ENCODE results near the gene RALGPS1.

The RALGPS1 gene

DNA sequence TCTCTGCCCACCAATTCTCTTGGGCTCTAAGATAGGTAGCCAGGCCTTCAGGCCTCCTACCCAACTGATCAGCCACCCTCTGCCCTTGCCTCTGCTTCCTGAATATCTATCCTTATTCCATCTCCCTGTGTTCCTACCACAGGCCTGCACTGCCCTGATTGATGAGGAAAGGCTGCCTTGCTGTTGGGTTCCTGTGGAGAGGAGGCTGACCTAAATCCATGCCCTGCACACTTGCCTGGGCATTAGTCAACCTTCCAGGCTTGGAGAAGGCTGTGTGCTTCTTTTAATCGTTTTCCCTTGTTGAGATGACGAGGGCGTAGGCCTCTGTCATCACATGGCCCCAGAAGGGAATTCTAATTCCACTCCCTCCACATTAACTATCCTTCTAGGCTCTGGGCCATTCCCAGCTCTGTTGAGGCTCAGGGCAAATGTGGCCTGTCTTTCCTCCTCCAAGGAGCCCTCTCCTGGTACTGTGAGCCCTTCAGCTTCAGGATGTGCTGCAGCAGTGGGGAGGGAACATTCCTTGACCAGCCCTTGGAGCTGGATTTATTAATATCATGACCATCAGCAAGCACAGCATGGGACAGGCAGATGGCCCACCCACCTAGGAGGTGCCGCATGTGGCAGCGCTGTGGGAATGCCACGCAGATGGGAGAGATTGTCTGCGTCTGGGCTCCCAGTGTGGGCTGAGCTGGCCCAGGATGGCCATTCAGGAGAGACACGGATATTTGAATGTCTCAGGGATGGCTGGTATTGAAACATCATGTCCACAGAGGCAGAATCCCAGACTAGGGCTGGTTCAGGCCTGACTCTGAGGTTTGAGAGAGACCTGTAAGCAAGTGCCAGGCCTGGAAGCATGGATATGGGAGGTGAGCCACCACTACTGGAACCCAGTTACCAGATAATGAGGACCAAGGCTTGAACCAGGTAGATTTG is 166.9 kb downstream of the RALGPS1 start:
- no peak for DNase-seq
- in situ Hi-C loops (cut with HindIII; ENCODE audit: low pct_ligation_motif_present, low pct_unique_long_range_greater_than_20kb, low sequenced_read_pairs): no loop called here

DNA sequence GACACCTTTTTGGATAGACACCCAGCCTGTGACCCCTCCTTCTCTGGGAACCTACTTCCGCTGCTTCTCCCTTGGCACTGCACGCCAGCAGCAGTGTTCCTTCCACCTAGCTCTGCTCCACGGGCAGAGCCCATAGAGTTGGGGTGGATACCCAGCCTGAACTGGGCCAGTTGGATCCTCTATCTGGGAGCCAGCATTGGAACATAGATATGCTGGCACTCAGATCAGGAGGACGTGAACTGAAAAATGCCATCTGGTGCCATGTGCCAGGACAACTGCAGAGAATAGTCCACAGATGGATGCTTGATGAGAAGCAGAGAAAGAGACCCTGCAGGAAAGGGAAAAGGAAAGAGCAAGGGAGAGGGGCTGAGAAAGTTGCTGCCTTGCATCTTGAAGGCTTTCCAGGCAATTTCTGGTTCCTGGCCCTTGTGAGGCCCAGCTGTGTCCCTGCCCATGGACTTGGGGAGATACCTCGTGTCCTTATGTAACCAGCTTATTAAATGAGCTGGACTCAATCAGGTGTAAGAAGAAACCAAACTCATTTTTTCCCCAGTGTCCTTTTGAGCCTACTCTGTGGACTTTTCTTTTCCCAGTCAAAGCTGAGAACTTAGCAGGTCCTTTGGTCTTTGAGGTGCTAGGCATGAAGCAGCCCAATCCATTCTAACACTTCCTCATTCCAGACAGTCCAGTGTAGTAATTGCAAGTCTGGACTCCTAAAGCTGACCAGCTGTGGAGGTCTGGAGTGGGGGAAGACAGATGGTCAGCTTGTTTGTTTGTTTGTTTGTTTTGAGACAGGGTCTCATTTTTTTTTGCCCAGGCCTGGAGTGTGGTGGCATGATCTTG is 168.8 kb downstream of the RALGPS1 start:
- in situ Hi-C loops (cut with HindIII; ENCODE audit: low pct_ligation_motif_present, low pct_unique_long_range_greater_than_20kb, low sequenced_read_pairs): no loop called here
- DNase-seq: no peak

DNA sequence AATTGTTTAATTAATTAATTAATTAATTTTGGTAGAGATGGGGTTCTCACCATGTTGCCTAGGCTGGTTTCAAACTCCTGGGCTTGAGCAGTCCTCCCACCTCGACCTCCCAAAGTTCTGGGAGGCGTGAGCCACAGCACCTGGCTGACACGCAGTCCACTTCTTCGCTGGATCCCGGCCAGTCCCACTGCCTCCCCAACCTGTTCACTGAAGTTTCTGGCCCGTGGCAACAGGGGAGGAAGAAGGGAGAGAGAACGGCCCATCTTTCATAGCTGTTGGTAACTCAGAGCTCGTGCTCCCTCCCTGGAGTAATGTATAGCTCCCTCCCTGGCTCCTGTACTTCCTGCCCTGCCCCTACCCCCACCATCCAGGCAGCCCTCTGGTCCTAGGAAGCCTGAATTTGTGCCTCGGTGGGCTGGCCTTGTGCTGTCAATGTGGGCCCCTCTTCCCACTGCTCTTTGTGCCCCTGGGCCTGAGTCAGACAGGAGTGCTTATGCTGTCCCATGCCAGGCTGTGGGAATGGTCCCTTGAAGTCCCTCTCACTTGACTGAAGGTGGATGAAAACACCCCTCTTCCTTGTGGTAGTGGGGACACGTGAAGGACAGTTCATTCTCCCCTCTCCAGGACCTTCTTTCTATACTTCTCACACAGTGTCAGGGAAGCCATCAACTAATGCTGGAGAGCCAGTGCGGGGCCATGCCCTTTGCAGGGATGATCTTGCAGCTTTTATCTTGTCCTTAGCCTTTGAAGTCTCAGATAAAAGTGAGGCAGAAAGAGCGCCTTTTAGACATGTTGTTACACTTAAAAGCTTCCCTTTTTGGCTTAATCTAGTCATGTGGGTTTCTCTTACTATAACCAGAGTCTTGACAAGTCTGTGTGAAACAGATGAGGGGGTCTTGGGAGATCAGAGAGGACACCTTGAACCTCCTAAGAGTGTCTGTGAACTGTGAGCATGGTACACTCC is 169.8 kb downstream of the RALGPS1 start:
- DNase-seq: no peak
- in situ Hi-C loops (cut with HindIII; ENCODE audit: low pct_ligation_motif_present, low pct_unique_long_range_greater_than_20kb, low sequenced_read_pairs): no loop called here

DNA sequence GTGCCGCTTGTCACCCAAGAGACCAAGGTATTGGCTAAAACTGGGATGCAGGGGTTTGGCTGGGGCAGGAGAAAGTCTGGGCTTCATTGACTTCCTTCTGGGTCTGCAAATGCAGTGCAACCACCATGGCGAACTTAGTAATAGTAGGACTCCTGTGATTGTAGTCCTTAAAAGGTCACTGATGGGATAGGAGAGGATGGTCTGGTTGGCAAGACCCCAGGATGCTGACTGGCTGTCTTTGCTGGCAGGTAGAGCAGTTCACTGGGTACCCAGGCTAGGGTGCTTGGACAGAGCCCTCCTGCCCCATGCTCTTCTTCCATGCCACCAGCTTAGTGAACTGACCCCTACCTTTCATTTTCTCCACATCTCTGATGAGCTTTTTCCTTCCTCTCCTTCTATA is 170.6 kb downstream of the RALGPS1 start:
- in situ Hi-C loops (cut with HindIII; ENCODE audit: low pct_ligation_motif_present, low pct_unique_long_range_greater_than_20kb, low sequenced_read_pairs): no loop called here
- DNase-seq: no peak

DNA sequence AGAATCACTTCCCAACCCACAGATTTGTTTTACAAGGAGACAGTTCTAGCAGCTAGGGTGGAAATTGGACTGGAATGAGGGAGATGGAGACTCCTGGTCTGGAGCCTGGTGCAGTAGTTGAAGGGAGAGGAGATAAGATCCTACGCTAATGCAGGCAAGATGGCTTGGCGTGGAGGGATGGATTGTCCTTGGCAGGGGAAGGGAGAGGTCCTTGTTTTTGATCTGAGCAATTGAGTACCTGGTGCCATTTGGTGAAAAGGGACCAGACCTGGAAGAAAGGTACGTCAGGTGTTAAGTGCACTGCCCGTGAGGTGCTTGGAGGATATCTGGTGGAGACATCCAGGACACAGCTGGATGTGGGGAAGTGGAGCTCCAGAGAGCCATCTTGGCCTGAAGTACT is 172.2 kb downstream of the RALGPS1 start:
- in situ Hi-C loops (cut with HindIII; ENCODE audit: low pct_ligation_motif_present, low pct_unique_long_range_greater_than_20kb, low sequenced_read_pairs): no loop called here

DNA sequence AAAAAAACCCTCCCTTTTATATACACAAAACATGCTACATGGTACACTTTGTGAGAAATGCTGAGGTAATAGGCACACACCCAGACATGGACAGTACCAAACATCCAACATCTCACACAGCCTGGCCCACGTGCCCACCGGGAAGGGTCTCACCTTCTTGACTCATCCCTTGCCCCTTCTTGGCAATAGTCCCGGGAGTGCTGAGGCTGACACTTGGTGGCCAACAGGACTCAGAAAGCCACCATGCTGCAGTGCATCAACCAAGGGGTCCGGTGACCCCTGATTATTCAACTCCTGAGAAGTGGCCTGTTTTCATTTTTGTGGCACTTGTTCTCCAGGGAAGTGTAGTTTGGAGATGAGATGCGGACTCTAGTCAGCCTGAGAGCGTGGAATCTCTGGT is 172.8 kb downstream of the RALGPS1 start:
- DNase-seq: no peak
- in situ Hi-C loops (cut with HindIII; ENCODE audit: low pct_ligation_motif_present, low pct_unique_long_range_greater_than_20kb, low sequenced_read_pairs): no loop called here

More for the DNA sequence above, 172.2 kb downstream of the RALGPS1 start:
- DNase-seq: no peak

DNA sequence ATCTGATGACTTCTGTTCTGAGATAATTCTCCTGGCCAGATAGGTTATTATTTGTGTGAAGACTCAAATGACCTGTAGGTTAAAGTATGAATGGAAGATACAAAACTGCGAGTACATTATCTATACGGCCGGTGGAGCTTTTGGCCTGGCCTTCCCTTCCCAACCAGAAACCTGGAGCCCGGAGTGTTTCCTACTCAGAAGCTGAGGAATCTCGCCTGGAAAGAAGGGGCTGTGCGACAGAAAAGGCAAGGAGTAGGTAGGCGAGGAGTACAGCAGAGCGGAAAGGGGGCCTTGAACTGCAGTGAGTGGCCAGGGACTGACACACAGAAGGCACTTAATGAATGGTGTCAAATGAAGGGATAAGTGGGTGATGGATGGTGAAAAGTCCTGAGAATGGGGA is 173.3 kb downstream of the RALGPS1 start:
- in situ Hi-C loops (cut with HindIII; ENCODE audit: low pct_ligation_motif_present, low pct_unique_long_range_greater_than_20kb, low sequenced_read_pairs): no loop called here
- DNase-seq: no peak

DNA sequence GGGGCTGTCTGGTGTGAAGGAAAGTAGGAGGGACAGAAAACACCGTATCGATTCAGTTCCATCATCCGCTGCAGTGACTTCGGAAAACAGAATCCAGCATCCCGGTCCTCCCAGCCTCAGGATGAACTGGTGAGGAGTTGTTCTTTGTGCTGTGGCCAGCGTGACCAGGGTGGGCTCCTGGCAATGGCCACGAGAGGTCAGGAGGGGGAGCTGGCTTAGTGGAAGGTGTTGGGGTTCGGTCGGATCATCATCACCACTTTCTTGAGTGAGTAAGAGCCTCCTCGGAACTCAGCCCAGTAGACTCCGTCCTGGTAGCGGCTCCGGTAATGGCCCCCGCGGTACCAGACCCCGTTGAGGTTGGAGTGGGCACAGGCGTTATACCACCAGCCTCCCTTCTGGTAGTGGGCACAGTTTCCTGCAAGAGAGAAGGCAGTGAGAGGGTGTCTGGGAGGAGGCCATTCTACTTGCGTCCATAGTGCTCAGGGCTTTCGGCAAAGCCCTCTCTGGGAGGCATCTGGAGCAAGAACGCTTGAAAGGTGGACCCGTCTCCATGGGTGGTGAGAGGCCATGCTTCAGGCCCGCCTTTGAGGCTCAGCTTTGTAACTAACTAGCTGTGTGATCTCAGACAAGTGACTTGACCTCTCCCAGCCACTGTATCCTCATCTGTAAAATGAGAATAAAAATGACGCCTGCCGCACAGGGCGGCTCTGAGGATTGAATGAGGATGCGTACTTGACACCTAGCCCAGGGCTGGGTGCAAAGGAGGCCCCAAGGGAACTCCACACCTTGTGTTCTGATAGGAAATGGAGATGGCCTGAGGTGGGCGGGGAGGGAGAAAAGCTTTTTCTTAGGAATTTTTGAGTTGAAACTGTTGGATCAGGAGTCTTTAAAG is 174.4 kb downstream of the RALGPS1 start:
- in situ Hi-C loops (cut with HindIII; ENCODE audit: low pct_ligation_motif_present, low pct_unique_long_range_greater_than_20kb, low sequenced_read_pairs): no loop called here
- no peak for DNase-seq

DNA sequence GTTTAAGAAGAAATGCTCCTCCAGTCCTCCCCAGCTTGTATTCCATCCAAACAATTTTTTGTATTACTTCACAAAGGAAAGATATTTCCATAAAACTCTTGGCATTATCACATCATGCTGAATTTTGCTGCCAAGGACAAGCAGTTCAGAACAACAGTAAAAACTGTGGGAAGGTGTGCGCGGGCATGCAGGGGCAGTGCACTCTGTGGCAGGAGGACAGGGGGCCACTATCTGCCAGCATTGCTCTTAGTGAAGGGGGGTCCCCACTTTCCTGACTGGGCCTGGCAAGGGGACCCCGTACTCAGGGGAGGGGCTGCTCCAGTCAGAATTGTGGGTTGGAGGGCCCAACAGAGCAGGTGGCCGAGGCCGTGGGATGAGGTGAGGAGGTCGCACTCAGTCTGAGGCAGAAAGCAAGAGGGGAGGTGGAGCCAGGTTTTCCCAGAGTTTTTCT is 175.1 kb downstream of the RALGPS1 start:
- DNase-seq: no peak
- in situ Hi-C loops (cut with HindIII; ENCODE audit: low pct_ligation_motif_present, low pct_unique_long_range_greater_than_20kb, low sequenced_read_pairs): no loop called here

DNA sequence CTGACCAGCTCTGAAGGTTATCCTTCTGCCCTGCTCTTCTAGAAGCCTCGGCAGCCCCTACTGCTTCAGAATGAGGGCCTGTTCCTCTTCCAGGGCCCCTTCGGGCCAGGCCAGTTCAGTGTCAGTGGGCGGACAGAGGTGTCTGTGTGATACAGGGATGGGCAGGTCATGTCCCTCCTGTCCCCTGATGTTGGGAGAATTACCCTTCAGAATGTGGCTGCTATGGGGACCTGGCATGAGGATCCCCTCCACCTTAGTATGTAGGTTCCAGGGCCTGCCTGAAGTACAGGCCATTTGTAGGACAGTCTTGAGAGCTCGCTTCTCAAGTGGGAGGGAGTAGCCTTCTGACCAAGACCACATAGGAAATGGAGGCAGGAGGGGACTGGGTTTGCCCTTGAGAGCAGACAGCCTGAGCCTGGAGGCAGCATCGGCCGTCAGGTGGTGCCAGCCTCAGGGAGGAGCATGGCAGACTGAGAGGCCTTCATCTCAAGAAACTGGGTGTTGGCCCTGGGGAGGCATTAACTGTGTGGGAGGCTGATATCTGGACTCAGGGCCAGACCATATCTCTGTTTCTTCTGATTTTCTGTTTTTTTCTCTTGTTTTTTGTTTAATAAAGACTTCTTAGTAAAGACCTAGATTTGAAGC is 175.9 kb downstream of the RALGPS1 start:
- DNase-seq: no peak
- in situ Hi-C loops (cut with HindIII; ENCODE audit: low pct_ligation_motif_present, low pct_unique_long_range_greater_than_20kb, low sequenced_read_pairs): no loop called here

DNA sequence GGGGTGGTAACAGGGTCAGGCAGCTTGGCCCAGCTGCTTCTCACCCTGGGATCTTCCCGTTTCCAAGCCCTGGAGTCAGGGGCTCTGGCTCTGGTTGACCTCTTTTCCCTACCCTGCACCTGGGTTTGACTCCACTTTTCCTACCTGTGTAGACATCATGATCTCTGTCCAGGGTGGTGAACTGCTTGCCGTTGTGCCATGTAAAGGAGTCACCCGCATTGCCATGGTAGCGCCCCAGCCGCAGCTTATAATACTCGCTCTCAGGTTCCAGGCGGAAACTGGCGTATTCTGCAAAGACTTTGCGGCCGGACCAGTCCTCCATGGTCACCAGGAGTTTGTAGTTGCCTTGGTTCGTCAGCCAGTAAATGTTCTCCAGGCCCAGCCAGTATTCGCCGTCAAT is 176.9 kb downstream of the RALGPS1 start:
- in situ Hi-C loops (cut with HindIII; ENCODE audit: low pct_ligation_motif_present, low pct_unique_long_range_greater_than_20kb, low sequenced_read_pairs): no loop called here

DNA sequence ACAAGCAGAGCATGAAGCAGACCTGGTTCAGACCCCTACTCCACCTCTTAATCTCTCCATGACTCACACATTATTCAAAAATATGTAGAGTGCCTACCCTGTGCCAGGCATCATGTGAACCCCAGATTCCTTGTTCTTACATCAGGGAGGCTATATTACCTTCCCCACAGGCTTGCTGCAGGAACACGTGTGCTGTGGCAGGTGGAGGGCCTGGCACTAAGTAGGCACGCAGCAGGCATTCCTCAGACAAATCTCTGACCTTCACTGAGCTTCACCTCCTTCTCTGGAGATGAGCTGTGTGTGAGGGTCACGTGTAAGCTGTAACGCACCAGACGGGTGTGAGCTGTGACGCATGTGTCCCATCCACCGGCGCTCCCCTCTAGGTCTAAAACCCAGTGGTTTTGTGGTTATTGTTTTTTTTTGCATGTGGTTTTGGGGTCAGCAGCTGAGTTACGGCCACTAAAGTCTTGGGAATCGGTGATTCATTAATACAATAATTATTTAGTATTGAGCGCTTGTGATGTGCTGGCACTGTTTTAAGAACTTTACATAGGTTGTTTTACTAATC is 177.5 kb downstream of the RALGPS1 start:
- no peak for DNase-seq
- in situ Hi-C loops (cut with HindIII; ENCODE audit: low pct_ligation_motif_present, low pct_unique_long_range_greater_than_20kb, low sequenced_read_pairs): no loop called here

More for the DNA sequence above, 176.9 kb downstream of the RALGPS1 start:
- DNase-seq: no peak

DNA sequence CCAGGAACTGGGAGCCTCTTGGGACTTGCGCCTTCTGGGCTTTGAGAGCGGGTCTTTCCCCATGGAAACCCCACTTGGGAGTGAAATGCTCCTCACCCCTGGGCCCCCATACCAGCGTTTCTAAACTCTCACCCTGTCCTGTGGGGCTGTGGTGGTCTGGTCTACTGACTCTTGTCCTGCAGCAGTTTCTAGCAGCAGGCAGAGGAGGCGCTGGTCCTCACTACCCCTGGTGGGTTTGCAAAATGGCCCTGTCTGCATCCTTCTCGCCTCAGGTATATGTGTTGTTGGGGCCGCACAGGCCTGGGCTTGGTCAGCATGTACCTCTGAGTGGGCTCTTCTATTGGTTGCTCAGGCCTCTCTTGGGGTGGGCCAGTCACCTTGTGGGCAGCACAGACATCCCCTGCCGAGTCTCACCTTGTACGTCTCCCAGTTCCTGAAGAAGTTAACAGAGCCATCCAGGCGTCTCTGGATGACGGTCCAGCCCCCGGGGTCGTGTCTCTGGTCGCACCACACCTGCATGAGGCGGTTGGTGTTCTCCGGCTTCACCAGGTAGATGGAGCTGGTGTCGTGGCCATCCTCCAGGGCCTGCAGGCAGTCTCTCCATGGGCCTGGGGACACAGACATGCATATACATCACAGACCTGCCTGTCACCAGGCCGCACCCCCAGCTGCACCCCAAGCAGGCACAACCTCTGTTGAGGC is 178.9 kb downstream of the RALGPS1 start:
- in situ Hi-C loops (cut with HindIII; ENCODE audit: low pct_ligation_motif_present, low pct_unique_long_range_greater_than_20kb, low sequenced_read_pairs): no loop called here

DNA sequence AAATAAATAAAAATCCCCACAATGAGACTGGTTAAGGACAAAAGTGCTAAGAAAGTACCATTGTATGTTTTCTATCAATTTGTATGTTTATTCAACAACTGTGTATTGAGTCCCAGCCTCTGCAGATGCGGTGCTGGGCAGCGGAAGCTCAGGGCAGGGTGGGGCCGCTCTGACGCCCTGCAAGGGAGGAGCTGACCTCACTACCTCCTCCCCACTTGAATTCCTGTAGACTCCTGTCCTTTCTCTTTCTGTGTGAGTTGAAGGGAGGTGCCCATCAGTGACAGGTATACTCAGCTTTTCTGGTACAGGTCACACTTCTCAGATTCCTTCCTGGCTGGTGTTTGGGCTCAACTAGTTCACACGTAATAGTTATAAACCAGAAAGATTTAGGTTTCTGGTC is 180.8 kb downstream of the RALGPS1 start:
- in situ Hi-C loops (cut with HindIII; ENCODE audit: low pct_ligation_motif_present, low pct_unique_long_range_greater_than_20kb, low sequenced_read_pairs): no loop called here
- DNase-seq: no peak

More for the DNA sequence above, 178.9 kb downstream of the RALGPS1 start:
- no peak for DNase-seq

DNA sequence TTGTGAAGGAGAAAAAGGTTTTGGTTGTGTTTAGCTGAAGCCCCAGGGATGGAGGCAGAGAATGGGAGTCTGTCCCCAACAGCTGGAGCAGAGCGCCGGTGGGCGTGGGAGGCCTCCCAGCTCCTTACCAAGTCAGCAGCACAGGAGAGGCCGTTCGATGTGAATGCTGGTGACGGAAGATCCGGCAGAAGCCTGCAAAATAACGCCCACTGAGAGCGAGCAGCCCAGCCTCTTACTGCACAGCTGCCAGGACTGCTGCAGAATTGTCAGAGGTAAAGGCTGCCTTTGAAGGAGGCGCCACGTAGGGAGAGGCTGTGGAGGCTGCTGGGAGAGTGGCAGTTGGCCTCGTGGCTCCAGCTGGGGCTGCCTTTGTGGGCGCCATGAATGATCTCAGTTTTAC is 181.6 kb downstream of the RALGPS1 start:
- in situ Hi-C loops (cut with HindIII; ENCODE audit: low pct_ligation_motif_present, low pct_unique_long_range_greater_than_20kb, low sequenced_read_pairs): no loop called here
- no peak for DNase-seq

DNA sequence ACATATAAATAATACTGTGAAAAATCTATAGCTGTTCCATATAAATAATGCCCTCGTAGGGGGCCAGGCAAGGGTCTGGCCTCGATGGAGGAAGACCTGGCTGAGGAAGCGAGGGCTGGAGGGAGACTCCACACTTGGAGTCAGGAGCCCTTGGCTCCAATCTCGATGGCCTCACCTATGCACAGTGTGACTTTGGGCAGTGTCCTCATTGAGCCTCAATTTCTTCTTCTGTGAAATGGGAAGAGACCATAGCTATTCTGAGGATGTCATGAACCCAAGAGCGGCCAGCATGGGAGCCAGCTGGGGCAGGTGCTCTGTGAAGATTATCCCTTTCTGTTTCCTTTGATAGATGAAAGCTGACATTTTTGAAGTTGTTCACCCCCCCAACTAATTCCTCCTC is 183.1 kb downstream of the RALGPS1 start:
- no peak for DNase-seq
- in situ Hi-C loops (cut with HindIII; ENCODE audit: low pct_ligation_motif_present, low pct_unique_long_range_greater_than_20kb, low sequenced_read_pairs): no loop called here
